ENCODE measurements around the gene KCND3.

Gene KCND3

GRCh38 chr1:111988743-111989453 is 570 bp downstream of the KCND3 start:
- DNase-seq (ENCODE audit: low read depth, low spot score): no peak

GRCh38 chr1:111988377-111988742 is 1.1 kb downstream of the KCND3 start:
- DNase-seq (ENCODE audit: low read depth, low spot score): no peak

- DNase-seq (ENCODE audit: low read depth, low spot score): no peak
These were observed 2.0 kb downstream of the KCND3 start for GRCh38 chr1:111987502-111987901.

DNA sequence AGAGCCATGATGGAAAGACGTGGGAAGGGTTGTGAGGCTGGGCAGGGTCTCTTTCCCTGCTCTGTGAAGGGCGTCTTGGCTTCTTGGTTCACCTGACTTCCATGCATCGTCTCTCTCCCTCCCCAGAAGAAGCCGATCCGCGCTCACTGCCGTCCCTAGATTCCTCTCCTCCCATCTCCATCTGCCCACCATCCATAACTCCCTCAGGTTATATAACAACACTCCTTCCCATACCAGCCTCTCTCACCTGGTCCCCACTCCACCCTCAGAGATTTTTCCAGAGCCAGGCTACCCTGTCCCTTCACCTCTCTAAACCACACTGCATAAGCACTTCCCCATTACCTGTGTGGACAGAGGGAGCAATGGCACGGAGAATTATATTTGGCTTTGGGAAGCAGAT is 6.0 kb downstream of the KCND3 start:
- DNase-seq (ENCODE audit: low read depth, low spot score): no peak

DNA sequence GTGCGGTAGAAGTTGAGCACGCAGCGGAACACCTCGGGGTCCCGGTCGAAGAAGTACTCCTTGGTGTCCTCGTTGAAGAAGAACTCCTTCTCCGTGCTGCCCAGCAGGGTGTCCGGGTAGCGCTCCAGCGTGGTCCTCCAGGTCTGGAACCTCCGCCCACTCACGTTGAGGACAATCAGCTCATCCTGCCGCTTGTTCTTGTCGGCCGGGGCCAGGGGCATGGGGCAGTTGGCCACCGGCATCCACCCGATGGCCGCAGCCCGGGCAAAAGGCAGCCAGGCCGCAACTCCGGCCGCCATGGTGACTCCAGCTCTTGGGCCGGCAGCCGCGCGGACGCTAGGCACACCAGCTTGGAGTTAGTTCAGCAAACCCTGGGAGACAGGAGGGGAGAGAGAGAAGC is 7.0 kb downstream of the KCND3 start:
- no peak for DNase-seq (ENCODE audit: low read depth, low spot score)

DNA sequence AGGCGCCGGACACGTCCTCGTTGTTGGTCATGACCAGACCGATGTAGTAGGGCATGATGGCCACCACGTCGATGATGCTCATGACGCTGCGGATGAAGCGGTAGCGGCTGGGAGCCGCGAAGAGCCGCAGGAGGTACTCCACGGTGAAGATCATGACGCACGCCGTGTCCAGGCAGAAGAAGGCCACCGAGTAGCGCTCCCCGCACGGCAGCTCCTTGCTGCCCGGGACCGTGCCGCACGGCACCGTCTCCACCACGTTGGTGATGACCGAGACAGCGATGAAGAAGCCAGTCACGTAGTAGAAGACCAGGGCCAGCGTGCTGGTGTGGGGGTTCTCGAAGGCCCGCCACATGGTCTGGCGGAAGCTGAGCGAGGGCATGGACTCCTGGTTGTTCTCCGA is 7.6 kb downstream of the KCND3 start:
- no peak for DNase-seq (ENCODE audit: low read depth, low spot score)

DNA sequence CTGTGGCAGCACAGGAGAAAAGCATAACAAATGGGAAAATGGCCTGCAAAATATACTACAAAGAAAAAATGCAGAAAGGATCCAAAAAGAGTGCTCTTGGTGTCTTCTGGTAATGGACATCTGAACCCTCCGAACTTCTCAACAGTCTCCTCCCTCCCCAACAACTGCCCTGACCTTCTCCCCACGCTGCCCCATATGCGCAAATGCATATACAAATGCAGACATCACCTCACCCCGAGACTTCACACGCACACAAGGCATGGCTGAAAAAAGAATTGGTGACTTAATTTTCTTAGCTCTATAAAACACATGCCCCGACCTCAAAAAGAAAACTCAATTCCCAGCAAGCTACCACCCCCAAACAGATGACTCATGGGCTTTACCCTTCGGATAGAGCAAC is 8.4 kb downstream of the KCND3 start:
- no peak for DNase-seq (ENCODE audit: low read depth, low spot score)

GRCh38 chr1:111980686-111981085 is 8.8 kb downstream of the KCND3 start:
- DNase-seq (ENCODE audit: low read depth, low spot score): no peak

- DNase-seq (ENCODE audit: low read depth, low spot score): no peak
These were observed 10.8 kb downstream of the KCND3 start for GRCh38 chr1:111978695-111979094.

DNA sequence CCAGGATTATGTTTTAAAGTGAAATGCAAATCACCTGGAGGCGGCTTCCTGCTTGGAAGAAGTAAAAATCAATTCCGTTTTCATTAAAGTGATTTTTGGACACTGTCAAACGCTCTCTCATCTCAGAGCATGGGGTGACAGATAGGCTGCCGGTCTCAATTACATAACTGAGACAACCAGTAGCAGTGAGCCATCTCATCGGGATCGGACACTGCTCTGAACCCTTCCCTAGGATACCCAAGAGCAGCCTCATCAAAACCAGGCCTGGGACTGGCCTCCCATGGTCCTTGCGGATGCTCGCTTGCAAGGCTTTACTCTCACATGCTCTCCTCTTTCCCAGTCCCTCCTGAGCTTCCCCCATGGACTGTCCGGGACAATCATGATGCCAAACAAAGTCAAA is 12.1 kb downstream of the KCND3 start:
- no peak for DNase-seq (ENCODE audit: low read depth, low spot score)

DNA sequence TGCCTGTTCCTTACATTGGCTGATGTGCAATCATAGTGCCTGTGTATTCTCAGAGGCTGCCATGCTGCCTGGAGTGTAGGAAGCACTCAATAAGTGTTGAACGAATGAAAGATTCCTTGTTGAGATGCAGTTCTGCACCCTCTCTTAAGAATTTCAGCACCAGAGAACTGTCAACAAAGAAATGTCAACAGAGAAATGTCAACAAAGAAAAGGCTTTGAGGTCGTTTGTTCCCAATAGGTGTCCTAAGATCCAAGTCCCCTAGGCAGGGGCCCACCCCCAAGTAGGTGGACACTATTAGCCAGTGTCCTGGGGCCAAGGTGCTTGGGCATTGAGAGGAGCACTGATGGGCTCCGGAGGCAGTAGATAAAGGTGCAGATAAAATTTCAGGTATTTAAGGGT is 12.6 kb downstream of the KCND3 start:
- DNase-seq (ENCODE audit: low read depth, low spot score): no peak

GRCh38 chr1:111976332-111976731 is 13.1 kb downstream of the KCND3 start:
- DNase-seq (ENCODE audit: low read depth, low spot score): no peak

DNA sequence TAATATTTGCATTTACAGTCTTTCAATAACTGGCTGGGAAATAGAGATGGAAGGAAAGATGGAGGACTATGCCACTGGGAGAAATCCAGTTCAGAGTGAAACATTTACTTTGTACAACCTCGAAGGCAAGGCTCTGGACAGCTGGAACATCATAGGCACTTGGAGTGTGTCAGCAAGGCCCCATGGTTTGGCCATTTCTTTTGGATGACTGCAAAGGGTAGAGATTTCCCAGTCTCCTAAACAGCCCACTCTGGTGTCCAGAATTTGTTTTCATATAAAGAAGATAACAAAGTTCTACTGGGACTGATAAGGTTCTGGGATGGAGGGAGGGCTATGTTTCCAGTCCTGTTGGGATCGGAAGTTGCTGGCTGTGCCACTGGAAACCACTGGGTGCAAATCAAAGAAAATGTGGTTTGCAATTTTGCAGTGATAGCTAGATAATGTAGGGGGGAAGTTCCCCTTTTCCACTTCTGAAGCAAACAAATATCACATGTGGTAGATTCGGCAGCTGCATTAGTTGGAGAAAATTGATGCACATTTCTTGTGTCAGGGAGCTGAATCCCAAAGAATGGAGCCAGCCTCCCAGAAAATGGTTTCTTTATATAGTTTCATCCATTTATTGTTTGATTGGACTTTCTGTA is 16.2 kb downstream of the KCND3 start:
- no peak for DNase-seq (ENCODE audit: low read depth, low spot score)

- no peak for DNase-seq (ENCODE audit: low read depth, low spot score)
These were observed 18.1 kb downstream of the KCND3 start for GRCh38 chr1:111971396-111971795.

DNA sequence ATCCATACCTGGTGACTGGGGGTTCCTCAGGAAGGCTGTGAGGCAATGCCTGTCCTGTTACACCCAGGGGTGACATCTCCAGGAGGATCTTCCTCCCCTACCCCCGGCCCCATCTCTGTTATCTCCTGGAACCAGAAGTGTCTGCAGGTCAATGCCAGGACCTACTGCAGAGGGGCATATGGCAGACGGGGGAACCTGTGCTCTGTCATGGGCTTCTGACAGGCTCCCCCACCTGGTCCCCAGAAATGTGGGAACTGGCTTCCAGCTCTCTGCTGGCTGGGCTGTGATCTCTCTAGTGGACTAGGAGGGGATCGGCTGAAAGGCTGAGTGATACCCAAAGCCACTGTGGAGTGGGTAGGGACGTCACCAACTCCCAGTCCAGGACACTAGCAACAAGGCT is 21.0 kb downstream of the KCND3 start:
- no peak for DNase-seq (ENCODE audit: low read depth, low spot score)

DNA sequence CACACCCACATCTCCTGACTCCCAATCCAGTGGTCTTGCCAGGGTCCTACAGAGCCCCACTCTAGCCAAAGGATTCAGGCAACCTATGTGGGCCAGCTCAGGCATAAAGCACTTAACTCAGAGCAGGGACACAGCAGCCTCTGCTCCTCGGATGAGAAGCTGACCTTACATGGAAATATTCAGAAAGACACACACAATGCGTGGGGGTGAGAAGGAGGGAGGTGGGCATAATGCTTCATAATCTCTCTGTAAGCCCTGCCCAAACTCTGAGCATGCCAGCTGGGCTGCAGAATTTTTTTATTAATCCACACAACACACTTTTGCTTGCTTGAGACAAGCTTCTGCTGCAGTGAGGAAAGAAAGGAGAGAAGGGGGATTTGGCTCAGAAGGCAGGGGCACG is 21.6 kb downstream of the KCND3 start:
- no peak for DNase-seq (ENCODE audit: low read depth, low spot score)

- no peak for DNase-seq (ENCODE audit: low read depth, low spot score)
These were observed 22.3 kb downstream of the KCND3 start for GRCh38 chr1:111967067-111967690.

GRCh38 chr1:111965781-111966443 is 23.6 kb downstream of the KCND3 start:
- no peak for DNase-seq (ENCODE audit: low read depth, low spot score)

GRCh38 chr1:111963985-111964738 is 25.3 kb downstream of the KCND3 start:
- no peak for DNase-seq (ENCODE audit: low read depth, low spot score)

DNA sequence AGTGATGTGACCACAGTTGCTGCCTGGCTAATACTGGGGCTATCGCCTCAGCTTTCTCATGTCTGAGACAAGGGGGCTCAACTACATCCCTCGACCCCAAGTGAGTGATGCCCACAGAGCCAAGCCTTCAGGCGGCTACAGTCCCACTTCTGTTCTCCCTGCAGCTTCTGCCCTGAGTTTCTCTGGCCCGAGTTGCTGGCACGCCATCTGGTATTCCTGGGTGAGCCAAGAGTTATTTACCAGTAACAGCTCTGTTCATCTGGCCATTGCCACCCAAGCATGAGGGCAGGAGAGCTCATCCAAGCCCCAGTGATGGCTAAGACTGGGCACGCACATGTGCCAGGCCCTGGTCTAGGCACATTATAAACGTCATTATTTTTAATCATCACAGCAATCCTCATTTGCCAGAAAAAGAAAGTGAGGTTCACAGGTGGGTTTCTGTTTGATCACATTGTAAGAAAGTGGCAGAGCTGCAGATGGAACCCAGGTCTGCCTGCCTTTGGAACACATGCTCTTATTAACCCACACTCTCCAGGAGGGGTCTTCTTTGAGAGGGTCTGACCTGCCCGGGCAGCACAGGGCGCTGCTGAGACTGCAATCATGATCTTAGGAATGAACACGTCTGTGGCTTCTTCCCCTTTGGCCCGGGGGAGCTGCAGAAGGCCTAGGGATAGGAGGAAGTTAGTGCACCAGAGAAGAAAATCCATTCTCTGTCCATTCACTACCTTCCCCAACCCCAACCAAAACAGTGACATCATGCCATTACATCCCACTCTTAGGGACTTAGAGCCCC is 27.5 kb downstream of the KCND3 start:
- no peak for DNase-seq (ENCODE audit: low read depth, low spot score)

- DNase-seq (ENCODE audit: low read depth, low spot score): no peak
These were observed 28.5 kb downstream of the KCND3 start for GRCh38 chr1:111961016-111961415.

All from brain pericyte (primary cell).